Measurements from ENCODE around the gene EFCAB11.

EFCAB11 gene

DNA sequence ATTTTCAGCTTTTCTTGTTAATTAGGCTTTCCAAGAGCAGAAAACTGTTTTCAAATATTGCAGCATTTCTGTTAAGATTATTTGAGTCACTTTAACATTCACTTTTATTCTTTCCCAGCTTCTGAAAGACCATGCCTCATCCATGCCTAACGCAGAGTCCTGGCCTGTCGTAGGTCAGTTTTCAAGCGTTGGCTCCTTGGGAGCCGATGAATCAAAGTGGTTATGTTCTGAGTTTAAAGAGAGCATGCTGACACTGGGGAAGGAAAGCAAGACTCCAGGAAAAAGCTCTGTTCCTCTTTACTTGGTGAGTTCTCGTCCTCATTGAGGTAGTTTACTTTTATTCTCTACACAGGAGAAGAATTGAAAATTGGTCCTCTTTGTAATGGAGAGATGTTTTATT, 34.3 kb upstream of the EFCAB11 start:
- no peak for DNase-seq (ENCODE audit: low read depth in 1 of 2, low spot score in 1 of 2)
- Histone ChIP-seq H3K27me3 (ENCODE audit: insufficient read depth, poor library complexity, severe bottlenecking) (no peaks in the 10 kb centered on the region), H3K27ac (replicated peaks) (no peak overlapping the region), H3K4me3 (replicated peaks; ENCODE audit: insufficient read depth, low read length) (no peak overlapping the region)
- TF ChIP-seq POLR2AphosphoS5 (IDR thresholded peaks at IDR 0.05; ENCODE audit: low read depth) = no peak
- no peak for TF ChIP-seq SPI1 (IDR thresholded peaks at IDR 0.05; ENCODE audit: borderline replicate concordance, low read depth)
- TF ChIP-seq, protein P1, sequence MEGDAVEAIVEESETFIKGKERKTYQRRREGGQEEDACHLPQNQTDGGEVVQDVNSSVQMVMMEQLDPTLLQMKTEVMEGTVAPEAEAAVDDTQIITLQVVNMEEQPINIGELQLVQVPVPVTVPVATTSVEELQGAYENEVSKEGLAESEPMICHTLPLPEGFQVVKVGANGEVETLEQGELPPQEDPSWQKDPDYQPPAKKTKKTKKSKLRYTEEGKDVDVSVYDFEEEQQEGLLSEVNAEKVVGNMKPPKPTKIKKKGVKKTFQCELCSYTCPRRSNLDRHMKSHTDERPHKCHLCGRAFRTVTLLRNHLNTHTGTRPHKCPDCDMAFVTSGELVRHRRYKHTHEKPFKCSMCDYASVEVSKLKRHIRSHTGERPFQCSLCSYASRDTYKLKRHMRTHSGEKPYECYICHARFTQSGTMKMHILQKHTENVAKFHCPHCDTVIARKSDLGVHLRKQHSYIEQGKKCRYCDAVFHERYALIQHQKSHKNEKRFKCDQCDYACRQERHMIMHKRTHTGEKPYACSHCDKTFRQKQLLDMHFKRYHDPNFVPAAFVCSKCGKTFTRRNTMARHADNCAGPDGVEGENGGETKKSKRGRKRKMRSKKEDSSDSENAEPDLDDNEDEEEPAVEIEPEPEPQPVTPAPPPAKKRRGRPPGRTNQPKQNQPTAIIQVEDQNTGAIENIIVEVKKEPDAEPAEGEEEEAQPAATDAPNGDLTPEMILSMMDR (IDR thresholded peaks at IDR 0.05; ENCODE audit: insufficient read depth, low read length) = no peak
- TF ChIP-seq GABPA (IDR thresholded peaks at IDR 0.05; ENCODE audit: low read depth) = no peak
- TF ChIP-seq, protein P2, sequence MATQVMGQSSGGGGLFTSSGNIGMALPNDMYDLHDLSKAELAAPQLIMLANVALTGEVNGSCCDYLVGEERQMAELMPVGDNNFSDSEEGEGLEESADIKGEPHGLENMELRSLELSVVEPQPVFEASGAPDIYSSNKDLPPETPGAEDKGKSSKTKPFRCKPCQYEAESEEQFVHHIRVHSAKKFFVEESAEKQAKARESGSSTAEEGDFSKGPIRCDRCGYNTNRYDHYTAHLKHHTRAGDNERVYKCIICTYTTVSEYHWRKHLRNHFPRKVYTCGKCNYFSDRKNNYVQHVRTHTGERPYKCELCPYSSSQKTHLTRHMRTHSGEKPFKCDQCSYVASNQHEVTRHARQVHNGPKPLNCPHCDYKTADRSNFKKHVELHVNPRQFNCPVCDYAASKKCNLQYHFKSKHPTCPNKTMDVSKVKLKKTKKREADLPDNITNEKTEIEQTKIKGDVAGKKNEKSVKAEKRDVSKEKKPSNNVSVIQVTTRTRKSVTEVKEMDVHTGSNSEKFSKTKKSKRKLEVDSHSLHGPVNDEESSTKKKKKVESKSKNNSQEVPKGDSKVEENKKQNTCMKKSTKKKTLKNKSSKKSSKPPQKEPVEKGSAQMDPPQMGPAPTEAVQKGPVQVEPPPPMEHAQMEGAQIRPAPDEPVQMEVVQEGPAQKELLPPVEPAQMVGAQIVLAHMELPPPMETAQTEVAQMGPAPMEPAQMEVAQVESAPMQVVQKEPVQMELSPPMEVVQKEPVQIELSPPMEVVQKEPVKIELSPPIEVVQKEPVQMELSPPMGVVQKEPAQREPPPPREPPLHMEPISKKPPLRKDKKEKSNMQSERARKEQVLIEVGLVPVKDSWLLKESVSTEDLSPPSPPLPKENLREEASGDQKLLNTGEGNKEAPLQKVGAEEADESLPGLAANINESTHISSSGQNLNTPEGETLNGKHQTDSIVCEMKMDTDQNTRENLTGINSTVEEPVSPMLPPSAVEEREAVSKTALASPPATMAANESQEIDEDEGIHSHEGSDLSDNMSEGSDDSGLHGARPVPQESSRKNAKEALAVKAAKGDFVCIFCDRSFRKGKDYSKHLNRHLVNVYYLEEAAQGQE (IDR thresholded peaks at IDR 0.05; ENCODE audit: insufficient replicate concordance, low read depth) = no peak

DNA sequence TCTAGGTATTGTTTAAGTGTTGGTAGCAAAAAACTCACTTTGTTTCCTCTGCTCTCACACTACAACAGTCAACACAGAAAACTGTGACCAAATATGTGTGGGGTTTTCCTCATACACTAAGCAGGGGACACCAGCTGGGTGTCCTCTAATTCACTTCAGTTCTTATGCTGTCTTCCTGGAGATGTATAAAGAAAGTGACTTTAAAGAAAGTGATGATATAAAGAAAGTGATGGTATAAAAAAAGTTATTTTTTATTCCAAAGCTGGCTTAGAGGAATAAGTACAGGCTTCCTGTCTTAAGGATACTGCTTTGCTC, 32.6 kb upstream of the EFCAB11 start:
- H3K27ac ChIP-seq (replicated peaks) = no peak overlapping the region
- DNase-seq (ENCODE audit: low read depth in 1 of 2, low spot score in 1 of 2) = no peak
- no peaks in the 10 kb centered on the region for H3K27me3 ChIP-seq (ENCODE audit: insufficient read depth, poor library complexity, severe bottlenecking)
- no peak overlapping the region for H3K4me3 ChIP-seq (replicated peaks; ENCODE audit: insufficient read depth, low read length)
- TF ChIP-seq POLR2AphosphoS5 (IDR thresholded peaks at IDR 0.05; ENCODE audit: low read depth) = no peak
- no peak for TF ChIP-seq GABPA (IDR thresholded peaks at IDR 0.05; ENCODE audit: low read depth)
- TF ChIP-seq, protein P1 (IDR thresholded peaks at IDR 0.05; ENCODE audit: insufficient read depth, low read length) = no peak
- TF ChIP-seq, protein P2 (IDR thresholded peaks at IDR 0.05; ENCODE audit: insufficient replicate concordance, low read depth) = no peak
- TF ChIP-seq SPI1 (IDR thresholded peaks at IDR 0.05; ENCODE audit: borderline replicate concordance, low read depth) = no peak

DNA sequence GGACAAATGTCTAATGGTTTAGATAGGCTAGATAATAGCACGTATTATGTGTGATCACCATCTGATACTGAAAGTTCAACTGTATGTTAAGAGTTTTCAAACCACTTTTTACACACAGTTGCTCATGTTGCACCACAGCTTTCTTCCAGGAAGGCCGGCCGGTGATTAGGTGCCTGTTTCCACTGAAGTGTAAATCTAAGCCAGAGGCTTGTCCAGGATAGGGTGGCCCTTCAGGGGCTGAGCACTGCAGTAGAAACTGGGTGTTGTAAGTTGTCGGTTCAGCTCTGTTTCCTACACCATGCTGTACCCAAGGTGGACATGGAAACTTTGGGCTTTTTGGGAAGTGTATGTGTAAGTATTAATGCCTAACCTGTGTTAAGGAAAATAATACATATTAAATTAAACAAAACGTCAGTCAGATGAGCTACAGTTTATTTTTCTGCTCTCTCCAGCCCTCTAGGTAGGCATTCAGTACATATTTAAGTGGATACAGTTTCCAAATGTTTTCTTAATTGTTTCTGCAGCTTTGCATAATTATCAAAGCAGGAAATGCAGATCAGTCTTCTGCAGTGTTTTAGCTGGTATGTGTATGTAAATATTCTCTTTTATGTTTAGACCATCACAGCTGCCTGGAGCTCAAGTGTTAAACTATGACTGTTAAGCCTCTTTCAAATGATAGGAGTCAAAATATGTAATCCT, 32.1 kb upstream of the EFCAB11 start:
- Histone ChIP-seq H3K27me3 (ENCODE audit: insufficient read depth, poor library complexity, severe bottlenecking) (no peaks in the 10 kb centered on the region), H3K4me3 (replicated peaks; ENCODE audit: insufficient read depth, low read length) (no peak overlapping the region), H3K27ac (replicated peaks) (no peak overlapping the region)
- no peak for DNase-seq (ENCODE audit: low read depth in 1 of 2, low spot score in 1 of 2)
- TF ChIP-seq, protein P2 (IDR thresholded peaks at IDR 0.05; ENCODE audit: insufficient replicate concordance, low read depth) = no peak
- no peak for TF ChIP-seq POLR2AphosphoS5 (IDR thresholded peaks at IDR 0.05; ENCODE audit: low read depth)
